Measurements from ENCODE around the gene SULT1A2. TPM values are rescaled to one million over a fixed set of nuclear protein-coding genes. Genes with fewer than 3 reads are reported as not detected.
"Not testable (repeated sequence)": the region's sequence is repeated elsewhere in the genome, so short reads cannot be mapped to it uniquely, and the experiment has no call there.

SULT1A2 gene
- total RNA-seq, 1 donor from 2014 or later, result not detected

GRCh38 chr16:28553776-28554633 is 42.8 kb downstream of the SULT1A2 start, which contains the start of gene SGF29:
SGF29 (plus strand) TSS chr16:28553920; CDS start chr16:28581070, 27,150 bp downstream.
- peak within 1 kb of the TSS; percentile 91 for H3K4me3 Mint-ChIP-seq
- no peak for TF ChIP-seq CTCF (IDR thresholded peaks at IDR 0.05)
- ATAC-seq (ENCODE audit: low read depth) (peak; percentile 90), DNase-seq (peak; percentile 86)
- peaks cover 22% of the 10 kb centered on the region for H3K36me3 Mint-ChIP-seq (ENCODE audit: low read depth)
- H3K4me1 Mint-ChIP-seq, result peaks cover 27% of the 10 kb centered on the region
- POLR2A ChIA-PET, result interaction anchor here (0.6 to 4.0 kb wide), 8 partner anchors 12 to 370 kb away, joined by 3 to 20 read pairs (median 4); partner anchors contain the start of genes APOBR and CLN3
- no peaks in the 10 kb centered on the region for H3K9me3 Mint-ChIP-seq
- H3K27ac Mint-ChIP-seq, result peak within 1 kb of the TSS; percentile 97
- H3K27me3 Mint-ChIP-seq, result peaks cover 4% of the 10 kb centered on the region
- CTCF ChIA-PET, result interaction anchor here (1.1 kb wide), 1 partner anchor 10 kb away, joined by 3 read pairs; no protein-coding TSS in a partner anchor
- intact Hi-C loops (cut with micrococcal nuclease), result loop anchor here (1.0 to 5.0 kb wide), 3 partner anchors 60 to 268 kb away; partner anchors contain the start of genes APOBR and ATXN2L

- Mint-ChIP-seq H3K36me3 (ENCODE audit: low read depth) (peaks cover 2% of the 10 kb centered on the region), H3K9me3 (no peaks in the 10 kb centered on the region), H3K4me1 (peaks cover 8% of the 10 kb centered on the region), H3K4me3 (no peak overlapping the region), H3K27ac (no peak overlapping the region), H3K27me3 (peaks cover 16% of the 10 kb centered on the region)
- DNase-seq (no peak), ATAC-seq (ENCODE audit: low read depth) (no peak)
- no peak for TF ChIP-seq CTCF (IDR thresholded peaks at IDR 0.05)
- CTCF ChIA-PET, result no interaction called here
- intact Hi-C loops (cut with micrococcal nuclease), result no loop called here
- POLR2A ChIA-PET, result interaction anchor here (0.6 kb wide), 1 partner anchor 269 kb away, joined by 9 read pairs; no protein-coding TSS in a partner anchor
These were observed 47.5 kb downstream of the SULT1A2 start for GRCh38 chr16:28549301-28549899.

- no peaks in the 10 kb centered on the region for H3K9me3 Mint-ChIP-seq
- ATAC-seq (ENCODE audit: low read depth), result no peak
- no peak overlapping the region for H3K27ac Mint-ChIP-seq
- no peak overlapping the region for H3K4me3 Mint-ChIP-seq
- peaks cover 18% of the 10 kb centered on the region for H3K27me3 Mint-ChIP-seq
- no peak for DNase-seq
- intact Hi-C loops (cut with micrococcal nuclease), result no loop called here
- H3K4me1 Mint-ChIP-seq, result peaks cover 3% of the 10 kb centered on the region
- no peaks in the 10 kb centered on the region for H3K36me3 Mint-ChIP-seq (ENCODE audit: low read depth)
- CTCF ChIA-PET, result interaction anchor here (0.6 kb wide), 1 partner anchor 399 kb away, joined by 3 read pairs; no protein-coding TSS in a partner anchor
- POLR2A ChIA-PET, result no interaction called here
- TF ChIP-seq CTCF (IDR thresholded peaks at IDR 0.05), result no peak
These were observed 48.5 kb downstream of the SULT1A2 start for GRCh38 chr16:28548306-28548802.

- no peak overlapping the region for H3K4me3 Mint-ChIP-seq
- CTCF ChIA-PET, result no interaction called here
- intact Hi-C loops (cut with micrococcal nuclease), result no loop called here
- DNase-seq (no peak), ATAC-seq (ENCODE audit: low read depth) (no peak)
- H3K36me3 Mint-ChIP-seq (ENCODE audit: low read depth), result no peaks in the 10 kb centered on the region
- POLR2A ChIA-PET, result no interaction called here
- no peaks in the 10 kb centered on the region for H3K9me3 Mint-ChIP-seq
- TF ChIP-seq CTCF (IDR thresholded peaks at IDR 0.05), result no peak
- peaks cover 24% of the 10 kb centered on the region for H3K27me3 Mint-ChIP-seq
- H3K27ac Mint-ChIP-seq, result no peak overlapping the region
- peaks cover 8% of the 10 kb centered on the region for H3K4me1 Mint-ChIP-seq
These were observed 50.2 kb downstream of the SULT1A2 start for GRCh38 chr16:28546626-28547025.

- POLR2A ChIA-PET; H3K9me3 Mint-ChIP-seq; CTCF ChIA-PET; ATAC-seq (ENCODE audit: low read depth); intact Hi-C loops (cut with micrococcal nuclease); H3K4me1 Mint-ChIP-seq; H3K27ac Mint-ChIP-seq; H3K4me3 Mint-ChIP-seq; H3K36me3 Mint-ChIP-seq (ENCODE audit: low read depth); DNase-seq: not testable (repeated sequence)
- peaks cover 25% of the 10 kb centered on the region for H3K27me3 Mint-ChIP-seq
These were observed 50.9 kb downstream of the SULT1A2 start for GRCh38 chr16:28545964-28546363.
